NCI-H2029 (cell line): Measurements from ENCODE around the gene NLGN1.

Experiments used
- DNase-seq: peaks from one replicate; lab custom pipeline; 2025; lab: John Stamatoyannopoulos, UW

The NLGN1 gene

GRCh38 chr3:174335324-174335723, 937.8 kb downstream of the NLGN1 start:
- no peak for DNase-seq

GRCh38 chr3:174335910-174336309, 938.4 kb downstream of the NLGN1 start:
- DNase-seq: no peak
